ENCODE data around the gene GDF9.

The GDF9 gene

DNA sequence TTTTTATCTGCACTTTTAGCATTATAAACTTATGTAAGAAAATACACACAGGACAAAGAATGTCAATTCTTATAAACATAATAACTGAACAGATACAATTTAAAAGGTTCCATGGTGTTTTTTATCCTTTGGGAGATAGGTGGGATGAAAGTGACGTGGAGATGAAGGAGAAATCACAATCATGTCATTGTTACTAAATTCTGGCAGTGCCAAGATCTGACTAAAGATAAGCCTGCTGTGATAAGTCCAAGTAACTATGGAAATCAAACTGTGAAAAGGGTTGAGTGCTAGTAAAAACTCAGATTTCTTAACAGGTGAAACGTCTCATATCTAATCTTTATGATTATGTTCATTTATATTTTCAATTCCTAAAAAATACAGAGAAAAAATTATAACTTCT lies 18.3 kb upstream of the GDF9 start:
- no peak overlapping the region for H3K4me3 Mint-ChIP-seq
- no peak overlapping the region for H3K27ac Mint-ChIP-seq
- peaks cover 22 to 40% of the 10 kb centered on the region in 2 donors for H3K36me3 Mint-ChIP-seq

GRCh38 chr5:132883261-132883834 lies 17.1 kb upstream of the GDF9 start:
- Mint-ChIP-seq H3K27ac (peak overlapping the region; percentile 9), H3K36me3 (peaks cover 24 to 51% of the 10 kb centered on the region in 2 donors), H3K4me3 (no peak overlapping the region), H3K9me3 (no peaks in the 10 kb centered on the region), H3K27me3 (no peaks in the 10 kb centered on the region), H3K4me1 (peaks cover 5 to 6% of the 10 kb centered on the region in 2 donors)
- peak; percentile 77 to 79 for ATAC-seq (replicated peaks)
- no peak for DNase-seq

More for the DNA sequence above, 18.3 kb upstream of the GDF9 start:
- ATAC-seq (replicated peaks) = no peak
- peaks cover 5 to 6% of the 10 kb centered on the region in 2 donors for H3K4me1 Mint-ChIP-seq
- no peaks in the 10 kb centered on the region for H3K9me3 Mint-ChIP-seq
- DNase-seq = no peak
- no peaks in the 10 kb centered on the region for H3K27me3 Mint-ChIP-seq

DNA sequence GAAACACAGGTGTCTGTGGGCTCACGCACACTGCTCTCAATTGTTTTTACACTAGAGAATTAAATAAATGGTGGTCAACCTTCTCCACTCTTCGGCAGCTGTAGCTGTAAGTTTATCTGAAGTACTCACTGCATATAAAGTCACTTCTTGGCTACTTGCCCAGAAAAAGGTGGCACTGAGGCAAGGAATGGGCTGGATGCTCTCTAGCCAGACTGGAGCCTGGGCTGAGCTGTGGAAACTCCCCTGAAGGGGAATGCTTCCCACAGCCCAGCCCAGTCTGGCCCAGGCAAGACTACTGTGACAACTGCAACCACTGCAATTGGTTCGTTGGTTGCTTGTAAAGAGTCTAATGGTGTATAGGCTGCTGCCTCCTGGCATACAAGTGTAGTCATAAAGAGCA lies 11.7 kb upstream of the GDF9 start:
- peaks cover 0 to 2% of the 10 kb centered on the region in 2 donors for H3K4me1 Mint-ChIP-seq
- ATAC-seq (replicated peaks) (no peak), DNase-seq (no peak)
- no peak overlapping the region for H3K4me3 Mint-ChIP-seq
- H3K27ac Mint-ChIP-seq = peak overlapping the region; percentile 20
- no peaks in the 10 kb centered on the region for H3K27me3 Mint-ChIP-seq
- peaks cover 18 to 35% of the 10 kb centered on the region in 2 donors for H3K36me3 Mint-ChIP-seq
- H3K9me3 Mint-ChIP-seq = no peaks in the 10 kb centered on the region

DNA sequence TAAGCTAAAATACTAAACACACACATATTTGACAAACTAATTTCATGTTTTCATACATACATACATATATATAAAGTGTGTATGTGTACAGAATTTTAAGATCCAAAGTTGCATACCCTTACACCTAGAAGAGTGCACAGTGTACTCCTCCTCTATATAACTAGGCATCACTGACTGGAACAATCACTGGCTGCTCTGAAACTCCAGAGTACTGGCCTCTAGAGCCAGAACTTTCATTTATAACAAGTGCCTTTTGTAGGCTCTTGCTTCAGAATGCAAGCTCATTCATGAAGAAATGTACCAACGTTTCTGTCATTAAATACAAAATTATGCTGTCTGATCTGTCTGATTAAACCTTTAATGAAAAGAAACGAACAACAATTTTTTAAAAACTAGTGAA lies 11.2 kb upstream of the GDF9 start:
- no peak overlapping the region for H3K27ac Mint-ChIP-seq
- peaks cover 16 to 37% of the 10 kb centered on the region in 2 donors for H3K36me3 Mint-ChIP-seq
- no peak overlapping the region for H3K4me3 Mint-ChIP-seq
- H3K4me1 Mint-ChIP-seq = peaks cover 0 to 2% of the 10 kb centered on the region in 2 donors
- no peaks in the 10 kb centered on the region for H3K27me3 Mint-ChIP-seq
- ATAC-seq (replicated peaks) = no peak
- DNase-seq = no peak
- H3K9me3 Mint-ChIP-seq = no peaks in the 10 kb centered on the region

DNA sequence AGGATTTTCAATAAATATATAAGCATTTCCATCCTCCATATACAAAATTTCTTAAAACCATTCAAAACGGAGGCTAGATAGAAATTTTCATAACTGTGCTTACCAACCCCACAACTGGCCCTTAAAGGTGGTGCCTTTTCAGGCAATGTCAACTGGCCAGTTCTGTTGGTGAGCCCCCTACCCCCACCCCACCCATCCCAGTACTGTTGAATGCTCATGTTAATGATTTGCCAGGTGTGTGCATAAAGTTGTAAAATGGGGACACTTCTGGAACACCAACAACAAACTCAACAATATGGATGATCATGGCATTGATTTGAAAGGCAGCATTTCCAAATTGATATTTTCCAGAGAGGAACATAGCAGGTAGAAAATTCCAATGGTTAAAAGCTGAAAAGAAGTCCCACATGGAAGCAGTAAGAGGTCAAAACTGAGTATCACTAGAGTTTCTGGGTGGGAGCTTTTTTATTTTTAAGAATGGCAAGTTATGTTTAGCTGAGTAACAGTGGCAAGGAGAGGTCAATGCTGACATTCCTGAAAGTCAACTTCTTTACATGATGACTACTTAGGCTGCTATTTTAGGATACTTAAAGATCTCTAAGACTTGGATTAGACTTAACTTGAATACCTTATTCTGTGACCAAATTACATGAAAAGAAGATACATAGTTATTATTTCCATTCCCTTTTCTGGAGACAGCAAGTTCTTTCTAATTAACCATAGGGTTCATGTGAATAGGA lies 9.9 kb upstream of the GDF9 start:
- Mint-ChIP-seq H3K27ac (no peak overlapping the region), H3K27me3 (no peaks in the 10 kb centered on the region), H3K4me1 (peaks cover 0 to 2% of the 10 kb centered on the region in 2 donors), H3K9me3 (no peaks in the 10 kb centered on the region), H3K36me3 (peaks cover 15 to 40% of the 10 kb centered on the region in 2 donors), H3K4me3 (no peak overlapping the region)
- no peak for ATAC-seq (replicated peaks)
- DNase-seq = no peak

DNA sequence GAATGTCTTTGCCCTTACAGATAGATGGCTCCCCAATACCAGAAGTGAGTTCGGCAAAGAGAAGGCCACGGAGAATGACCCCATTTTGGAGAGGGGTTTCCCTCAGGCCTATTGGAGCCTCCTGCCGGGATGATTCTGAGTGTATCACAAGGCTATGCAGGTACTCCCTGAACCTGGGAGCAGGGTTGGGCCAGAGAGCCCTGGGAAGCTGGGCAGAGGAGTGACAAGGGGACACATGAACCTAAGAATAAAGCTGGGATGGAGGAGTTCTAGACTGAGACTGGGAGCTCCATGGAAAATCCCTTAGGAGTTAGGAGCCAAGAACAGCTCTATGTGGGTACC lies 7.6 kb upstream of the GDF9 start:
- Mint-ChIP-seq H3K27ac (peak overlapping the region; percentile 37), H3K9me3 (no peaks in the 10 kb centered on the region), H3K27me3 (no peaks in the 10 kb centered on the region), H3K36me3 (peaks cover 22 to 47% of the 10 kb centered on the region in 2 donors), H3K4me1 (peaks cover 3 to 6% of the 10 kb centered on the region in 2 donors), H3K4me3 (no peak overlapping the region)
- no peak for ATAC-seq (replicated peaks)
- DNase-seq = no peak

- Mint-ChIP-seq H3K27ac (peak within 1 kb of the TSS; percentile 73), H3K27me3 (no peaks in the 10 kb centered on the region), H3K4me3 (no peak within 1 kb of the TSS), H3K4me1 (peaks cover 5 to 6% of the 10 kb centered on the region in 2 donors), H3K36me3 (peaks cover 20 to 44% of the 10 kb centered on the region in 2 donors), H3K9me3 (no peaks in the 10 kb centered on the region)
- DNase-seq = no peak
- no peak for ATAC-seq (replicated peaks)
These were observed 7.1 kb upstream of the GDF9 start, which contains the start of gene LEAP2 for GRCh38 chr5:132873119-132873929. Gene LEAP2, plus strand, starts transcription at chr5:132873668. Its CDS starts 27 bp downstream, at chr5:132873695.

DNA sequence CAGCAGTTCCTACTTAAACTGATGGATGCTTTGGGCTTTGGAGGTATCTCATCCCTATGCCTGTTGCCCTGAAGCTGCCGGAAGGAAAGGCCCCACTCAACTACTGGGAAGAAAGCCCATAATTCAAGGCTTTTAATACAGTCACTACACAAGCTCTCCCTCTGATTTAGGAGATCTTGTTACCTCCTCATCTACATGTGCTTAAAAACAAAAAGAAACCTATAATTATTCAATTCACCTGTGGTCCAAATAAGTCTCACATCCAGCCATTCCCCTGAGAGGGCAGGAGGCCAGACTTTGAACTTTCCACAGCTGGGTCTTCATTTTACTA lies 6.5 kb upstream of the GDF9 start:
- peaks cover 5 to 11% of the 10 kb centered on the region in 2 donors for H3K4me1 Mint-ChIP-seq
- no peak overlapping the region for H3K4me3 Mint-ChIP-seq
- H3K27me3 Mint-ChIP-seq = no peaks in the 10 kb centered on the region
- H3K27ac Mint-ChIP-seq = peak overlapping the region; percentile 73
- ATAC-seq (replicated peaks) (no peak), DNase-seq (no peak)
- H3K9me3 Mint-ChIP-seq = no peaks in the 10 kb centered on the region
- H3K36me3 Mint-ChIP-seq = peaks cover 19 to 39% of the 10 kb centered on the region in 2 donors

- H3K36me3 Mint-ChIP-seq = peaks cover 21 to 39% of the 10 kb centered on the region in 2 donors
- H3K4me3 Mint-ChIP-seq = no peak overlapping the region
- H3K4me1 Mint-ChIP-seq = peaks cover 11 to 19% of the 10 kb centered on the region in 2 donors
- no peaks in the 10 kb centered on the region for H3K27me3 Mint-ChIP-seq
- H3K9me3 Mint-ChIP-seq = no peaks in the 10 kb centered on the region
- ATAC-seq (replicated peaks) (no peak), DNase-seq (no peak)
- H3K27ac Mint-ChIP-seq = peak overlapping the region; percentile 25
These were observed 5.4 kb upstream of the GDF9 start for GRCh38 chr5:132871459-132872284.

- ATAC-seq (replicated peaks) = no peak
- Mint-ChIP-seq H3K4me3 (no peak overlapping the region), H3K27ac (peak overlapping the region; percentile 25), H3K4me1 (peaks cover 14 to 24% of the 10 kb centered on the region in 2 donors), H3K9me3 (no peaks in the 10 kb centered on the region), H3K36me3 (peaks cover 22 to 39% of the 10 kb centered on the region in 2 donors), H3K27me3 (no peaks in the 10 kb centered on the region)
- DNase-seq = no peak
These were observed 4.5 kb upstream of the GDF9 start for GRCh38 chr5:132870801-132871200.

DNA sequence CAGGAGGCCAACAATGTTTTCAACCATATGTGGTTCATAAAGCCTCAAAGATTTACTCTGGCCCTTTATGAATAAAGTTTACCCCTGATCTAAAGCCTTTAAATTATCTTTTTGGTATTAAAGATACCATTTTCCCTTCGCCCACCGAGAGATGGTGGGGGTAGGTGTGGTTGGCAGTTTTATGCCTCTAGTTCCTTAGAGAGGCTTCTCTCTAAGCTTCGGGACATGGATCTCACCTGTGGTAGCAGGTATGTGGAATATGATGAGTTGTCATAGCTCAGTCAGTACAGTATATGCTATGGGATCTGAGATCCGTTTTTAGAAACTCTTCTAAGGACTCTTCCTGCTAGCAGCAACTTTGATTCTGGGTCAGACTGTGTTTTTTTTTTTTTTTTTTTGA lies 2.5 kb upstream of the GDF9 start:
- peaks cover 18 to 36% of the 10 kb centered on the region in 2 donors for H3K36me3 Mint-ChIP-seq
- no peaks in the 10 kb centered on the region for H3K9me3 Mint-ChIP-seq
- H3K27ac Mint-ChIP-seq = peak overlapping the region; percentile 47
- H3K4me3 Mint-ChIP-seq = no peak overlapping the region
- peaks cover 18 to 27% of the 10 kb centered on the region in 2 donors for H3K4me1 Mint-ChIP-seq
- H3K27me3 Mint-ChIP-seq = no peaks in the 10 kb centered on the region
- DNase-seq (no peak), ATAC-seq (replicated peaks) (no peak)

- DNase-seq = no peak
- peak overlapping the region; percentile 99 for H3K27ac Mint-ChIP-seq
- no peaks in the 10 kb centered on the region for H3K27me3 Mint-ChIP-seq
- peaks cover 14 to 22% of the 10 kb centered on the region in 2 donors for H3K36me3 Mint-ChIP-seq
- no peaks in the 10 kb centered on the region for H3K9me3 Mint-ChIP-seq
- H3K4me3 Mint-ChIP-seq = peak overlapping the region; percentile 96 to 99
- ATAC-seq (replicated peaks) = peak in 1 of 2 donors; percentile 35
- peaks cover 15 to 27% of the 10 kb centered on the region in 2 donors for H3K4me1 Mint-ChIP-seq
These were observed 780 bp upstream of the GDF9 start for GRCh38 chr5:132867046-132867451.

GRCh38 chr5:132865668-132866341 lies 464 bp downstream of the GDF9 start:
- ATAC-seq (replicated peaks) (peak; percentile 48 to 50), DNase-seq (no peak)
- Mint-ChIP-seq H3K27me3 (no peaks in the 10 kb centered on the region), H3K27ac (peak overlapping the region; percentile 99), H3K4me1 (peaks cover 15 to 27% of the 10 kb centered on the region in 2 donors), H3K9me3 (no peaks in the 10 kb centered on the region), H3K4me3 (peak overlapping the region; percentile 96 to 99), H3K36me3 (peaks cover 10 to 15% of the 10 kb centered on the region in 2 donors)

Data from stimulated activated naive B cell treated with anti-CD40 and anti-IgM and Interleukin-4, amounts not matched to agents 10 μg/mL and 1 μg/mL and 100 μg/mL, for 72 hours (primary cell).